Stimulated activated CD4-positive, alpha-beta T cell treated with anti-CD3 and anti-CD28 coated beads, Interleukin-12 subunit alpha, Interleukin-12 subunit beta, amount 100 ng/mL, for 48 hours (primary cell): Measurements from ENCODE around the gene GDPGP1.

Experiments
- DNase-seq, 3 donors: peaks; one replicate each; pipeline ENCODE4 v3.0.0-alpha.2; 2020; ENCODE audit warnings: low read depth in 2 of 3, low spot score in 1 of 3

GDPGP1 gene

DNA sequence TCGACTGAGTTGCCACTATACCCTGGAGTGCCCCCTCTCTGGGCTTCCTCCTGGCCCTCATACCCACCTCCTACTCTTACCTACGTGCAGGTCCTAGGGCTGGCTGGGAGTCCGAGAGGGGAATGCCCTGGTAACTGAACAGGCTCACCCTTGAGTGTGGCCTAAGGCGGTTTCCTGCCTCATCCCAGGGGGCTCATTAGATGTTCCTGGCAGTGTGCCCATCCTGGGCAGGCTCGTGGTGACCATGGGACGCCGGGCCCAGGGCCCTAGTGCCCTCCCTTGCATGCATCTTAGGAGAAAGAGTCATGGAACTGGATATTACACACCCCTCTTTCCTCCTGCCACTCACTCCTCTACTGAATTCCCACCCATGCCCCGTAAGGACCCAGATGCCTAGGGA lies 30.1 kb upstream of the GDPGP1 start:
- DNase-seq, result no peak

DNA sequence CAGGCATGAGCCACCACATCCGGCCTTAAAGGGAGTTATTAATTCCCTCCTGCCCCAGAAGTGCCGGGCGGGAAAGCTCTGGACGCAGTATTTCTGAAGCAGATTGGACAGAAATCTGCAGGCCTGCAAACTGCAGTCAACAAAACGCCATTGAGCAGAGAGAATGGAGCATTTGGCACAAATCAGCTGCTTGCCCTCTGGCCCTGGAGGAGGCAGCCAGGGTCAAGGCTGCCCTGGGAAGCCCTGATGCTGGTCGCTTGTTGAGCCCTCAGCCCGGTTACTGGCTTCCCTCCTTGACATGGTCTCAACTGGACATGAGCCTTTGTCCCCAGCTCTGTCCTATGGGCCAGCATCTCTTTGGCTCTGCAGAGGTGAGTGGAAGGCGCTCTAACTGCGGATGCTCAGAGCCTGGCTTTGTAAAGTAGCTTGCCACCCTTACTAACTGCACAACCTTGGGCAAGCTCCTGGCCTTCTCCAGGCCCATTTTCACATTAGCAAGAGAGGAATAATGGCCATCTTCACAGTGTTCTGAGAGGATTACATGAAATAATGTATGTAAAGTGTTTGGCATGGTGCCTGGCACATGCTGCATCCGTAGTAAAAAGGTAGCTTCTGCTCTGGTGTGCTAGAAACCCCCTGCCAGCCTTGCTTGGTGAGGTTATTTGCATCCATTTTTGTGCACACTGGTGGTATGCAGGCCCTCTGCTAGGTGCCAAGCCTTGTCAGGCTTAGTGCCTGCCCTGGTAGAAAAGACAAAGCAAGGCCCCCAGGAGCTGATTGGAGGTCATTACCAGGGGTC lies 28.8 kb upstream of the GDPGP1 start:
- DNase-seq, result no peak

DNA sequence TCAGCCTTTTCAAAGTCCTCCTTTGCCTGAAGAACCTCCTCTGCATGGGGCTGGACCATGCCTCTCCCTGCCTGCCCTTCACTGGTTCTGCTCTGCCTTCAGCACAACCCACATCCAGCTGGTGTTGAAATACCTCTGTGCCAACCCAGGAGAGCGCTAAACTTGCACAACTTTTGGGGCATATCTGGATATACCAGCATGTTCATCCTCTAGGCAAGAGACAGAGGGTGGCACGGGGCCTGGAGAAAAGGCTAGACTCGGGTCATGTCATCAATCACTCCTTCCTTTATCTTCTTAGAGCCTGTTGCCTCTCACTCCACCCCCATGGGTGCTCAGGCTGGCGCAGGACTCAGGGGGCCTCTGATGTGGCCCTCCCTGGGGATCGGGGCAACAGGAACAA lies 28.1 kb upstream of the GDPGP1 start:
- DNase-seq, result no peak

DNA sequence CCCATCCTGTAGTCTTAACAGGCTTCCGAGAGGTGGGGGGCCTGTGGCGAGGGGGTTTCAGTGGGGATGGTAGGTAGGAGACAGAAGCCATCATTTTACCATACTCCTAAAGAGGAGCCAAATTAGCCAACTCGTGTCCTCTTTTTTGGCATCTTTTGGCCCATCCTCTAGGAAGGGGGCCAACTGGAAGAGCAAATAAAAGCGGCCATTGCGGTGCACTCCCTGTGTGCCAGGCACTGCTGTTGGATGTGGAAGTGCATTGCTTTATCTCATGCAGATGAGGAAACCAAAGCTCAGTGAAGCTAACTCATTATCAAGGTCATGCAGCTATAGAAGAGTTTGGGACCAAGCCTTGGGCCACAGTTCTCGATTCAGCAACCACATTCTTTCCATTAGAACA lies 26.8 kb upstream of the GDPGP1 start:
- DNase-seq, result no peak

DNA sequence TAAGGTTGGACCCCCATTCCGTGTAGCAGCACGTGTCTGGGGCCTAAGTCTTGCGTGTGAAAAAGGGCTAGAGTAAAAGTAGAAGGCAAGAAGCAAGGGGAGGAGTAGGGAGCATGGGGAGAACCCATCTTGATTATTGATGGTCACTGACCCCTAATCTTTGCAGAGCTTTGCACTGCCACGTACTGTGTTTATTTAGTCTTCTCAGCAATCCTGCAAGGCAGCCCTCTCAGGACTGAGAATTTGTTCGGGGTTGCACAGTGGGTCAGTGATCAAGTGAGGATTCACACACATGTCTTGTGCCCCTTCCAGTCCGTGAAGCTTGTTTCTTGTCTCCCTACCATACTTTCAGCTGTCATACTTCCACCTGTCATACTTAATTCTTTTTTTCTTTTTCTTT lies 25.7 kb upstream of the GDPGP1 start:
- no peak for DNase-seq

DNA sequence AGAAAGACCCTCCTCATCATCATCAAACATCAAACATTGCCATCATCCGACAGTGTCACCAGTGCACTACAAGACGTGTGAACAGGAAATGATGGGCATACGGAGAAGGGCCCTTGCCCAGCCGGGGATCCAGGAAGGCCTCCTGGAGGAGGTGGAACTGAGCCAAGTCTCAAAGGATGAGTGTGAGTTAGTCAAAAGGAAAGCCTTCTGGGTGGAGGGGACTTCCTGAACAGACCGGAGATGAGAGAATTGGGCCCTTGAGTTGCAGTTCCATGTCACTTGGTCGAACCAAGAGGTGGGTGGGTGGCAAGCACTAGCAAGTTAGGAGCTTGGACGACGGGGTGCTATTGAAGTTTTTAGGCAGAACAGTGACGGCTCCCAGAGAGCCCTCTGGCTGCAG lies 24.4 kb upstream of the GDPGP1 start:
- DNase-seq, result peak in 1 of 3 donors; percentile 32

DNA sequence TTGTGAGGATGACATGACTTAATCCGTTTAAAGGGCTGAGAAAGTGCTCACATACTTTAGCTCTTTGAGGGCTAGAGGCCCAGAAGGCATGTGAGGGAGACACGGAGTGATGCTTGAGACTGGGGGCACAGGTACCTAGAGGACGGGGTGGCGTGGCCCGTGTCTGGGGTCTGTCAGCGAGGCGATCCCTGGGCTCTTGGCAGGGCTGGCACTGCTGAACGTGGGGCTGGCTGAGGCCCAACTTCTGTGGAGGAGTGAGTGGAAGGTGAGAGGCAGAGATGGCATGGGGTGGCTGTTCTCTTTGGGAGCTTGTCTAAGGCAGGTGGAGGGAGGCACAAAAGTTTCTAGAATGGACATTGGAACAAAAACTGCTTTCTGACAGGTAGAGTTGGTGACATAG lies 23.4 kb upstream of the GDPGP1 start:
- no peak for DNase-seq

DNA sequence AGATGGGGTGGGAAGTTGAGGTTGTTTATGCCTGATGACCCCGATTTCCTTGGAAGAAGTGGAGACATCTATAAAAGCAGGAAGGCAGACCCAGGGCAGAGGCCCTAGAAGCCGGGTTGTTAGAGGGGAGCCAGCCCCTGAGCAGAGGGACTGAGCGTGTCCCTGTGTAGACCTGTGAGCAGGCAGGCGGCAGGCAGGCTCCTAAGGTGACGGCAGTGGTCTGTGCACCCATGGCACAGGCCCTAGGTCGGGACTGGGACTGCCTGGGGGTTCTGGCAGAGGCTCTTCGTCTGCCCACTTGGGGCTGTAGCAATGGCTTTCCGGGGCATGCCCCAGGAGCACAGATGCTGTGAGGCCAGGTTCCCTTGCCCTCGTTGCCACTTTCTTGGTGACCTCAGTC lies 23.0 kb upstream of the GDPGP1 start:
- DNase-seq, result no peak

DNA sequence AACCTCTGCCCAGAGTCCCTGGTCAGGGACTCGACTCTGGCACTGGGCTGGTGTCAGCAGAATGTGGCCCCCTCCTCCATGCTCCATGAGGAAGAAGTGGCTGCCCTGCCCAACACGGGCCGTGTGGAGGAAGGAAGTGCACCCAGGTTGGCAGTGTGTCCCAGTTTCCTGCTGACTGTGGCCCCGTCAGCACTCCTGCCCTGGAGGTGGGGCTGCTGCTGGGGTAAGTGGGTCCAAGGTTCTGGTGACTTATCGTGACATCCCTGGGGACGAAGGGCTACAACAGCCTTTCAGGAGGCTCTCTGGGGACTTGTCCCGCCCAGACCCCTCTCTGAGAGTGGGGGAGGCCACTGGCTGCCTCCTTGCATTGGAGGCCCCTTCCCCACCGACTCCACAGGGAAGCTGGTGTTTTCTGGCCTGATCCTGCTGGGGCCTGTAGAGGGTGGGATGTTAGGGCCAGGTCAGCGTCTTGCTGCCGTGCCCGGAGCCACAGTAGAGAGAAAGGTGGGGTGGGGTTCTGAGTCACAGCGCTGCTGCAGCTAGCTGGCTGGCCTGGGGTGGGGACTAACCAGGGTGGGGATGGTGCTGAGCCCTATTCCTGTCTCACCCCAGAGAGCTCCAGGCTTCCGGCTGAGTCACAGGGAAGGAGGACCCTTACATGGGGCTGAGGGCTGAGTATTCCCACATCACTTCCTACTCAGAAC lies 22.4 kb upstream of the GDPGP1 start:
- DNase-seq, result no peak

DNA sequence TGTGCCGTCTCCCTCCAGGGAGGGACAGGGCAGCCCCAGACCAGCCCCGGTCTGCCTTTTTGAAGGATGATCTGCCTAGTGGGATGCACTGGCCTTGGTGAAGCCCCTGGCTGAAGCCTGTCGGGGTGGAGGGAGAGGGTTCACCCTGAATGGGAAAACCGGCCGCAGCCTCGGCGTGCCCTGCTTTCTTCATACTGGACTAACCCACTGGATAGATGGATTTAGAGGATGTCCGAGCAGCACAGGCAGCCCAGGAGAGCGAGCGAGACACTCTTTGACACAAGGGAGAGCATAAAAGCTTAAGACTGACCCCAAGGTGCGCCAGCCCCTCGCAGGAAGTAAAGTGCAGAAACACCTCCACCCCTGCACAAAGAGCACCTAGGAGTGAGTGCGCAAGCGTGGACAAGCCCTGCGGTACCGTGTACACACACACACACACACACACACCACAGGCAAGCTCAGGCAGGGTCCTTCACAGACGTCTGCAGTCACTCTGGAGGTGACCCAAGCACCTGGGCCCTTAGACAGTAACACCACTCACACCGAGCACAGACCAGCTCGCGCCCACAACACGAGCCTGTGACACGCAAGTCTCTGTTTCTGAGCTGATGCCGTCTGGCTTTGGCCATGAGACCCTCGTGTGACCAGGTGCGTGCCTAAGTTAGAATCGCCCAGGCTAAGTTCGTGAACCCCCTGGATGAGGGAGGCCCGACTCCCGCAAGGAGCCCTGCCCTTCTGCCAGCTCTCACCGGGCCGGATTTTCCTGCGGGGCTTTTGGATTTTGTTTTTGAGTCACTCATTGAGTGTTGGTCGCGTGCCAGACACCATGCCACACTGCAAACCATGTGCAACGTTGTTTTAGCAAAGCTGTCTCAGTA lies 21.5 kb upstream of the GDPGP1 start:
- DNase-seq, result no peak

DNA sequence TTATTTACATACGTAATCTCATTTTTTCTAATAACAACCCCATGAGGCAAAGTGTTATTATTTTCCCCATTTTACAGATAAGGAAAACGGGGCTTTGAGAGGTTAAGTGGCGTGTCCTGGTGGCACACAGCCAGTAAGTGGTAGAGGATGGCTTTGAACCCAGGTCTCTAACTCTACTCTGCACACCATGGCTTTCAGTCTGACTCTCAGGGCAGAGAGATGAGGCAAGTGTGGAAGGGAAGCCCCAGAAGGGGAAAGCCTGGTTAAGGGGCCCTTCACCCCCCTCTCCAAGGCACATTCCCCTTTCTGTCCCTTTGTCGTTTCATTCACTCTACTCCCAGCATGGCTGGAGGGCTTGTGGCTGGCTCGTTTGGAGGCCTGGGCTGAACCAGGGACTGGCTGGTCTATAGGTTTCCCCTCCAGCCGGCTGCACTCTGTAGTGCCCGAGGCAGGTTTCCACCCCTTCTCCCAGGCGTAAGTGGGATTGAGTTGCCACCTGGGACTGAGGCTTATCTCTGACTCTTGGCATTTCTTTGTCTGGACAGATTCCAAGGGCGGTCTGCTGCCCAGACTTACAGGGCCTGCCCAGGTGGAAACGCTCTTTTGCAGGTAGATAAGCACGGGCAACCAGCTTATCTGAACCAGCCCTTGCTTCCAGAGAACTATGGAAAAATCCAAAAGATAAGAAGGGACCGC lies 20.7 kb upstream of the GDPGP1 start:
- no peak for DNase-seq

DNA sequence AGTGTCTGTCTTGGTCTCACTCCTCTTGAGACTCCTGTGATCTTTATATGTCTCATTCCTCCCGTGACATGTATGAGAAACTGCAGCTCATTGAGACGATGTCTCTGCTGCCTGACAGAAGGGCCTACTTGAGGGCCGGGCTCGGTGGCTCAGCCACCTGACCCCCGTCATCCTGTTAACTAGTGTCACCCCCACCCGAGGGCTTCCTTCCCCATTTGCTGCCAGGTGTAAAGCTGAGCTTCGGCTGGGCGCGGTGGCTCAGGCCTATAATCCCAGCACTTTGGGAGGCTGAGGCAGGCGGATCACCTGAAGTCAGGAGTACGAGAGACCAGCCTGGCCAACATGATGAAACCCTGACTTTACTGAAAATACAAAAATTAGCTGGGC lies 20.2 kb upstream of the GDPGP1 start:
- no peak for DNase-seq

DNA sequence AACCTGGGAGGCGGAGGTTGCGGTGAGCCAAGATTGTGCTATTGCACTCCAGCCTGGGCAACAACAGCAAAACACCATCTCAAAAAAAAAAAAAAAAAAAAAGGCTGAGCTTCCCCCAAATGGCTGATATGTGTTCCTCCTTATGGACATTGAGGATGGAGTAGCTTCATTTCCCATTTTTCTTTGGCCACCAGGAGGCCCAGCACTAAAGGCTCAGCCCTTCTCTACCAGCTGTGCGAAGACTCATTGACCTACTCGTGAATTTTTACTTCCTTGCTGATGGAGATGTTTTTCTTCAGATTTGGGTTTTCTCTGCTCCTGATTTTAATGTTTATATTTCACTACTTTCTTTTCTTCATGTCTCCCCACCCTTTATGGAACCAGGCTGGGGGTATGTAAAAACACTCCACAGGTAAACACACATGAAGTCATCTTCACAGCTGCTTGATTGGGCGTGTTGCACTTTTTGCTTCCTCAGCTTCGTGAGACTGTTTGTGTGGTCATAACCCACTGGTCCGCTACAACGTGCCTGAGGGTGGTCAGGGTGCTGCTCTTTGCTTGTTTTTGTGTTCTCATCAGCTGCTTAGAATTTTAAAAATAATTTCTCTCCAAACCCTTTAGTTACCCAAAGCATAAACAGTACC lies 19.3 kb upstream of the GDPGP1 start:
- no peak for DNase-seq

DNA sequence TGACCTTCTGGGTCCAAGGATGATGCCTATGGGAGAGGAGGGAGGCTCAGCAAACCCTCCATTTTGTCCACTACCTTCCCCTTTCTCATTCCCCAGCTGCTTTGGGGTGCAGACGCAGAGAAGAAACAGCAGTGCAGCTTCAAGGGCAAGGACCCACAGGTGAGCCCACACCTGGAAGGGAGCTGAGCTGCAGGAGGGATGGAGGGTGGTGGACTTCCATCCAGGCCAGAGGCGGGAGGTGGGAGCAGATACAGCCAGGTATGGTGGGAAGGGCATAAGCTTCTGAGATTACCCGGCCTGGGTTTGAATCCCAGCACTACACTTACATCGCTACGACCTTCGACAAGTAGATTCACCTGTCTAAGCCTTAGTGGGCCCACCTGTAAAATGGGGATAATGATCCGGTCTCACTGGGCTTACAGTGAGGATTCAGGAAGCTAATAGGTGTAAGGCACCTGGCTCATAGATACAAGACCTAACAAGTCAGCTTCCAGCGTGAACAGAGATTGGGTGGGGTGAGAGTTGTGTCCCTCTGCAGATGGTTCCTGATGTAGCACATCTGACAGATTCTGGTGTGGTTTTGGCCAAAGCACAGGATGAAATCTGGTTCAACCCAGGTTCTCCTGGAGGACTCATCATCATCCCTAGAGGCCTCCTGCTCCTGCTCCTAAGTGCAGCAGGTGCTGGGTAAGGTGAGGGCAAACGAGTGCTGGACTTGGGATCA lies 16.2 kb upstream of the GDPGP1 start:
- no peak for DNase-seq

DNA sequence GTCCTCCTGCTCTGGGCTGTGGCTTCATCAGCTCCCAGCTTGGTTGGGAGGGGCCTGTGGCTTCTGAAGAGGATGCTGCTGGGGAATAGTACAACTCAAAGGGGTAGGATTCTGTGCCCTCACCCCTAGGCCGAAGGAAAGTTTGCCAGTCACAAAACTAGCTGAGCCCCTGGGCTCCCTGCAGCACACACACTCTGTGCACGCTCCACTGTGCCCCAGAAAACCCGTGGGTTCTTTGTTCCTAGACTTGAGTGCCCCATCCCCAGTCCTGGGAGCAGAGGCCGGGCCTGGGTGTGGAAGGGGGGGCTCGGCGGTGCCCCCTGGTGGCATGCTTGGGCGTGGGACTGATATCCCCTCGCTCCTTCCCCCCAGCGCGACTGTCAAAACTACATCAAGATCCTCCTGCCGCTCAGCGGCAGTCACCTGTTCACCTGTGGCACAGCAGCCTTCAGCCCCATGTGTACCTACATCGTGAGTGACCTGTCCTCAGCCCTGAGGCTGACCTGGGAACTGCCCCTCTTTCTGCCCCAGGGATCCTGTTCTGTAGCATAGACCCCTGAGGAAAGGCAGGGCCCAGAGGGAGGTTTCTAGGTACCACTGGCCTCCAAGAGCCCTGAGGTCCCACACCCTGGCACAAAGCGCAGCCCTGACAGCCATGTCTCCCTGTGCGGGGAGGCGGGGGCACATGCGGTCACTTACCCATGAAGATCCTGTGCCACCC lies 14.4 kb upstream of the GDPGP1 start:
- DNase-seq, result peak in 2 of 3 donors; percentile 34 to 43

DNA sequence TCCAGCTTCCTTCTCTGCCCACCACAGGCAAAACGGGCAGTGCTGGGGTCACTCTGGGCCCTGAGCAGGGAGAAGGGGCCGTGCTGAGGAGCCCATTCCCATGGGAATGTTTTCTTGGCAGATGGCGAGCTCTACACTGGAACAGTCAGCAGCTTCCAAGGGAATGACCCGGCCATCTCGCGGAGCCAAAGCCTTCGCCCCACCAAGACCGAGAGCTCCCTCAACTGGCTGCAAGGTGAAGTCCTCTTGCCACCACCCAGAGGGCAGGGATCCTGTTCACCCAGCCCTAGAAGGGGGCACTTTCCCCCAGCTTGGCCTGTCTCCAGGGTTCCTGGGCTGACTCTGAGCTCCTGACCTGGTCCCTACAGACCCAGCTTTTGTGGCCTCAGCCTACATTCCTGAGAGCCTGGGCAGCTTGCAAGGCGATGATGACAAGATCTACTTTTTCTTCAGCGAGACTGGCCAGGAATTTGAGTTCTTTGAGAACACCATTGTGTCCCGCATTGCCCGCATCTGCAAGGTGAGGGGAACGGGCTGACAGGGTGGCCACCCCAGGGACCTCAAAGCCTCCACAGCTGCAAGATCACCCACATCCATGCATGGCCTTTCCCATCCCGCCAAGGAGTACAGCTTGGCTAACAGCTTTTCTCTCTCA lies 12.6 kb upstream of the GDPGP1 start:
- DNase-seq, result peak in 1 of 3 donors; percentile 28

DNA sequence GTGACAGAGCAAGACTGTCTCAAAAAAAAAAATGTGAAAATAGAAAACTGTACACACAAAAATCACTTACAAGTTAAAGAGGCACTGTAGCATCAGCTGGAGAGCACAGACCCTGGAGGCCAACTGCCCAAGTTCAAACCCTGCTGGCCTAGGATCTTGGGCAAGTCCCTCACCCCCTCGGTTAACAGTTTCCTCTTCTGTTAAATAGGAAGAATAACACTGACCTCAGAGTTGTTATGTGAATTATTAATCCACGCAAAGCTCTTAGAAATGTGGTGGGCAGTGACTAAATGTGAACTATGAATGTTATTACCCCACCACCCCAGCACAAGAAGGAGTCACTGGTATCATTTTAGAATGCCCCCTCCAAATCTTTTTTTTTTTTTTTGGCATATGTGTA lies 11.5 kb upstream of the GDPGP1 start:
- DNase-seq, result no peak

DNA sequence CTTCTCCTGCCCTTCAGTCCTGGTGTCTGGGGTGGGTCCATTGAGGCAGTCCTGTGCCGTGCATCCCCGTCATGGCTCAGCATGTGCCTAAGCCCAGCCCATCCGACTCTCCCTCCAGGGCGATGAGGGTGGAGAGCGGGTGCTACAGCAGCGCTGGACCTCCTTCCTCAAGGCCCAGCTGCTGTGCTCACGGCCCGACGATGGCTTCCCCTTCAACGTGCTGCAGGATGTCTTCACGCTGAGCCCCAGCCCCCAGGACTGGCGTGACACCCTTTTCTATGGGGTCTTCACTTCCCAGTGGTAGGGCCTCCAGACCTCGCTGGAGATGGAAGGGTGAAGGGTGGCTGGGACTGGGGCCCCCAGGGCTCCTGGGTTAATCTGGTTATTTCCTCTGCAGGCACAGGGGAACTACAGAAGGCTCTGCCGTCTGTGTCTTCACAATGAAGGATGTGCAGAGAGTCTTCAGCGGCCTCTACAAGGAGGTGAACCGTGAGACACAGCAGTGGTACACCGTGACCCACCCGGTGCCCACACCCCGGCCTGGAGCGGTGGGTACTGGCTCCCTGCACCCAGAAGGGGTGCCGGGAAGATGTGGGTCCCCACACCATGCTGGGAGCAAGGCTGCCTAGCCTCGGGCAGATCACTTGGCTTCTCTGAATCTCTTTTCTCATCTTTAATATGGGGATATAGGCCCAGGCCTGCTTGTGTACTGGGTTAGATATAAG lies 10.4 kb upstream of the GDPGP1 start:
- no peak for DNase-seq
